Measurements from ENCODE around the gene TBXA2R. TPM values are rescaled to one million over a fixed set of nuclear protein-coding genes. Genes with fewer than 3 reads are reported as not detected.

TBXA2R gene
- total RNA-seq, 2 experiments from 2014 or later = 0.41 to 0.42 TPM

- Mint-ChIP-seq H3K4me3 (no peak overlapping the region), H3K36me3 (ENCODE audit: low read depth) (peaks cover 2% of the 10 kb centered on the region), H3K27ac (no peak overlapping the region), H3K4me1 (ENCODE audit: low read depth) (peaks cover 29% of the 10 kb centered on the region), H3K27me3 (ENCODE audit: low read depth) (no peaks in the 10 kb centered on the region), H3K9me3 (no peaks in the 10 kb centered on the region)
- no peak for DNase-seq
- intact Hi-C loops (cut with micrococcal nuclease) = no loop called here
- CTCF ChIA-PET = no interaction called here
These were observed 17.0 kb upstream of the TBXA2R start for GRCh38 chr19:3623716-3624115.

GRCh38 chr19:3622224-3622623 lies 15.5 kb upstream of the TBXA2R start:
- Mint-ChIP-seq H3K4me3 (no peak overlapping the region), H3K27ac (no peak overlapping the region), H3K9me3 (no peaks in the 10 kb centered on the region), H3K27me3 (ENCODE audit: low read depth) (no peaks in the 10 kb centered on the region), H3K4me1 (ENCODE audit: low read depth) (peaks cover 38% of the 10 kb centered on the region), H3K36me3 (ENCODE audit: low read depth) (peaks cover 4% of the 10 kb centered on the region)
- CTCF ChIA-PET = interaction anchor here (1.1 to 1.5 kb wide), 2 partner anchors 31 to 36 kb away, joined by 3 to 4 read pairs; partner anchors contain the start of gene GIPC3
- DNase-seq = no peak
- intact Hi-C loops (cut with micrococcal nuclease) = no loop called here

- Mint-ChIP-seq H3K36me3 (ENCODE audit: low read depth) (peaks cover 4% of the 10 kb centered on the region), H3K4me1 (ENCODE audit: low read depth) (peaks cover 35% of the 10 kb centered on the region), H3K27ac (no peak overlapping the region), H3K27me3 (ENCODE audit: low read depth) (no peaks in the 10 kb centered on the region), H3K4me3 (no peak overlapping the region), H3K9me3 (no peaks in the 10 kb centered on the region)
- DNase-seq = no peak
- CTCF ChIA-PET = interaction anchor here (1.1 to 1.5 kb wide), 2 partner anchors 31 to 36 kb away, joined by 3 to 4 read pairs; partner anchors contain the start of gene GIPC3
- intact Hi-C loops (cut with micrococcal nuclease) = no loop called here
These were observed 15.0 kb upstream of the TBXA2R start for GRCh38 chr19:3621689-3622088.

- Mint-ChIP-seq H3K27ac (no peak overlapping the region), H3K27me3 (ENCODE audit: low read depth) (no peaks in the 10 kb centered on the region), H3K9me3 (no peaks in the 10 kb centered on the region), H3K4me3 (no peak overlapping the region), H3K36me3 (ENCODE audit: low read depth) (peaks cover 4% of the 10 kb centered on the region), H3K4me1 (ENCODE audit: low read depth) (peaks cover 32% of the 10 kb centered on the region)
- no peak for DNase-seq
- intact Hi-C loops (cut with micrococcal nuclease) = no loop called here
- CTCF ChIA-PET = interaction anchor here (1.1 to 1.5 kb wide), 2 partner anchors 30 to 35 kb away, joined by 3 to 4 read pairs; partner anchors contain the start of gene GIPC3
These were observed 14.3 kb upstream of the TBXA2R start for GRCh38 chr19:3620817-3621547.

GRCh38 chr19:3620145-3620816 lies 13.6 kb upstream of the TBXA2R start:
- H3K36me3 Mint-ChIP-seq (ENCODE audit: low read depth) = peaks cover 4% of the 10 kb centered on the region
- no peak overlapping the region for H3K27ac Mint-ChIP-seq
- no peaks in the 10 kb centered on the region for H3K27me3 Mint-ChIP-seq (ENCODE audit: low read depth)
- CTCF ChIA-PET = interaction anchor here (0.7 kb wide), 1 partner anchor 75 kb away, joined by 3 read pairs; no protein-coding TSS in a partner anchor
- intact Hi-C loops (cut with micrococcal nuclease) = no loop called here
- no peak overlapping the region for H3K4me3 Mint-ChIP-seq
- no peak for DNase-seq
- no peaks in the 10 kb centered on the region for H3K9me3 Mint-ChIP-seq
- peaks cover 27% of the 10 kb centered on the region for H3K4me1 Mint-ChIP-seq (ENCODE audit: low read depth)

GRCh38 chr19:3619631-3620012 lies 12.9 kb upstream of the TBXA2R start:
- H3K27me3 Mint-ChIP-seq (ENCODE audit: low read depth) = no peaks in the 10 kb centered on the region
- peaks cover 4% of the 10 kb centered on the region for H3K36me3 Mint-ChIP-seq (ENCODE audit: low read depth)
- H3K27ac Mint-ChIP-seq = no peak overlapping the region
- intact Hi-C loops (cut with micrococcal nuclease) = loop anchor here (2.0 kb wide), 1 partner anchor 73 kb away; no protein-coding TSS in a partner anchor
- no peaks in the 10 kb centered on the region for H3K9me3 Mint-ChIP-seq
- no peak overlapping the region for H3K4me3 Mint-ChIP-seq
- DNase-seq = no peak
- peaks cover 21% of the 10 kb centered on the region for H3K4me1 Mint-ChIP-seq (ENCODE audit: low read depth)
- CTCF ChIA-PET = interaction anchor here (0.7 to 1.3 kb wide), 3 partner anchors 27 to 80 kb away, joined by 3 read pairs; no protein-coding TSS in a partner anchor

- intact Hi-C loops (cut with micrococcal nuclease) = loop anchor here (1.0 to 2.0 kb wide), 2 partner anchors 33 to 72 kb away; no protein-coding TSS in a partner anchor
- Mint-ChIP-seq H3K9me3 (no peaks in the 10 kb centered on the region), H3K36me3 (ENCODE audit: low read depth) (peaks cover 3% of the 10 kb centered on the region), H3K27ac (no peak overlapping the region), H3K4me1 (ENCODE audit: low read depth) (peaks cover 15% of the 10 kb centered on the region), H3K27me3 (ENCODE audit: low read depth) (no peaks in the 10 kb centered on the region), H3K4me3 (no peak overlapping the region)
- no peak for DNase-seq
- CTCF ChIA-PET = interaction anchor here (0.6 to 1.3 kb wide), 6 partner anchors 27 to 729 kb away, joined by 3 to 7 read pairs (median 3); partner anchors contain the start of gene MFSD12
These were observed 12.3 kb upstream of the TBXA2R start for GRCh38 chr19:3618811-3619630.

GRCh38 chr19:3618144-3618810 lies 11.6 kb upstream of the TBXA2R start:
- peaks cover 13% of the 10 kb centered on the region for H3K4me1 Mint-ChIP-seq (ENCODE audit: low read depth)
- no peak overlapping the region for H3K27ac Mint-ChIP-seq
- H3K4me3 Mint-ChIP-seq = no peak overlapping the region
- no peaks in the 10 kb centered on the region for H3K9me3 Mint-ChIP-seq
- intact Hi-C loops (cut with micrococcal nuclease) = loop anchor here (1.0 to 2.0 kb wide), 2 partner anchors 32 to 71 kb away; no protein-coding TSS in a partner anchor
- no peaks in the 10 kb centered on the region for H3K27me3 Mint-ChIP-seq (ENCODE audit: low read depth)
- H3K36me3 Mint-ChIP-seq (ENCODE audit: low read depth) = peaks cover 3% of the 10 kb centered on the region
- CTCF ChIA-PET = interaction anchor here (0.6 to 1.3 kb wide), 6 partner anchors 26 to 728 kb away, joined by 3 to 7 read pairs (median 3); partner anchors contain the start of gene MFSD12
- DNase-seq = peak; percentile 55

GRCh38 chr19:3617463-3617862 lies 10.8 kb upstream of the TBXA2R start:
- H3K4me3 Mint-ChIP-seq = no peak overlapping the region
- H3K4me1 Mint-ChIP-seq (ENCODE audit: low read depth) = peaks cover 13% of the 10 kb centered on the region
- CTCF ChIA-PET = no interaction called here
- no peak overlapping the region for H3K27ac Mint-ChIP-seq
- DNase-seq = peak; percentile 31
- peaks cover 3% of the 10 kb centered on the region for H3K36me3 Mint-ChIP-seq (ENCODE audit: low read depth)
- intact Hi-C loops (cut with micrococcal nuclease) = no loop called here
- H3K27me3 Mint-ChIP-seq (ENCODE audit: low read depth) = no peaks in the 10 kb centered on the region
- H3K9me3 Mint-ChIP-seq = no peaks in the 10 kb centered on the region

- Mint-ChIP-seq H3K27ac (no peak overlapping the region), H3K4me3 (no peak overlapping the region), H3K9me3 (no peaks in the 10 kb centered on the region), H3K27me3 (ENCODE audit: low read depth) (no peaks in the 10 kb centered on the region), H3K36me3 (ENCODE audit: low read depth) (peaks cover 7% of the 10 kb centered on the region), H3K4me1 (ENCODE audit: low read depth) (peaks cover 13% of the 10 kb centered on the region)
- intact Hi-C loops (cut with micrococcal nuclease) = no loop called here
- DNase-seq = no peak
- CTCF ChIA-PET = no interaction called here
These were observed 9.0 kb upstream of the TBXA2R start for GRCh38 chr19:3615524-3616135.

GRCh38 chr19:3614858-3615505 lies 8.3 kb upstream of the TBXA2R start:
- Mint-ChIP-seq H3K4me3 (no peak overlapping the region), H3K27ac (no peak overlapping the region)
- intact Hi-C loops (cut with micrococcal nuclease) = no loop called here

More at GRCh38 chr19:3614858-3615505, 8.3 kb upstream of the TBXA2R start:
- Mint-ChIP-seq H3K27me3 (ENCODE audit: low read depth) (no peaks in the 10 kb centered on the region), H3K36me3 (ENCODE audit: low read depth) (peaks cover 7% of the 10 kb centered on the region), H3K4me1 (ENCODE audit: low read depth) (peaks cover 13% of the 10 kb centered on the region), H3K9me3 (no peaks in the 10 kb centered on the region)
- no peak for DNase-seq
- CTCF ChIA-PET = no interaction called here
